ENCODE results near the gene MXRA8.

MXRA8 gene

GRCh38 chr1:1308756-1309250 is 49.6 kb downstream of the MXRA8 start:
- Histone ChIP-seq H3K27ac (ENCODE audit: low read depth, low read length) (peak overlapping the region; percentile 75), H3K27me3 (ENCODE audit: low read length) (no peaks in the 10 kb centered on the region), H3K36me3 (ENCODE audit: low read length) (no peaks in the 10 kb centered on the region), H4K20me1 (ENCODE audit: low read depth, low read length) (no peaks in the 10 kb centered on the region), H2AFZ (ENCODE audit: low read depth, low read length, severe bottlenecking) (peak overlapping the region; percentile 53), H3K9me3 (ENCODE audit: insufficient read depth, low read length) (no peaks in the 10 kb centered on the region), H3K9me2 (replicated peaks; ENCODE audit: insufficient read depth, low read length) (no peaks in the 10 kb centered on the region), H3F3A (ENCODE audit: insufficient read depth) (no peaks in the 10 kb centered on the region; the same call in 1 of the 2 replicates), H3K4me3 (ENCODE audit: insufficient read depth, low read length, poor library complexity, severe bottlenecking) (peak overlapping the region; percentile 84), H3K9ac (ENCODE audit: low read length) (peak overlapping the region; percentile 99), H3K4me2 (ENCODE audit: low read depth, low read length, poor library complexity, severe bottlenecking) (peak overlapping the region; percentile 68), H3K79me2 (ENCODE audit: insufficient read depth, low read length) (peaks cover 12% of the 10 kb centered on the region)
- TF ChIP-seq CTCF (IDR thresholded peaks at IDR 0.05; ENCODE audit: insufficient read depth, low read length, poor library complexity, severe bottlenecking) (no peak), EZH2phosphoT487 (conservative IDR thresholded peaks at IDR 0.05; ENCODE audit: low read length) (no peak)

GRCh38 chr1:1307923-1308755 is 50.2 kb downstream of the MXRA8 start, which contains the start of the genes ACAP3 and PUSL1:
Gene ACAP3 (minus strand): TSS chr1:1307930. CDS start chr1:1307815, 115 bp downstream.
Gene PUSL1 (plus strand): TSS chr1:1308597. CDS start chr1:1308644, 47 bp downstream.
- no peaks in the 10 kb centered on the region; the same call in 1 of the 2 replicates for H3F3A ChIP-seq (ENCODE audit: insufficient read depth)
- H3K9me2 ChIP-seq (replicated peaks; ENCODE audit: insufficient read depth, low read length): no peaks in the 10 kb centered on the region
- no peaks in the 10 kb centered on the region for H4K20me1 ChIP-seq (ENCODE audit: low read depth, low read length)
- no peaks in the 10 kb centered on the region for H3K27me3 ChIP-seq (ENCODE audit: low read length)
- no peaks in the 10 kb centered on the region for H3K9me3 ChIP-seq (ENCODE audit: insufficient read depth, low read length)
- peak within 1 kb of the TSS; percentile 89 for H3K27ac ChIP-seq (ENCODE audit: low read depth, low read length)
- peak within 1 kb of the TSS; percentile 94 for H2AFZ ChIP-seq (ENCODE audit: low read depth, low read length, severe bottlenecking)
- peak within 1 kb of the TSS; percentile 93 for H3K4me3 ChIP-seq (ENCODE audit: insufficient read depth, low read length, poor library complexity, severe bottlenecking)
- peaks cover 12% of the 10 kb centered on the region for H3K79me2 ChIP-seq (ENCODE audit: insufficient read depth, low read length)
- no peaks in the 10 kb centered on the region for H3K36me3 ChIP-seq (ENCODE audit: low read length)
- TF ChIP-seq CTCF (IDR thresholded peaks at IDR 0.05; ENCODE audit: insufficient read depth, low read length, poor library complexity, severe bottlenecking) (no peak), EZH2phosphoT487 (conservative IDR thresholded peaks at IDR 0.05; ENCODE audit: low read length) (no peak)
- H3K4me2 ChIP-seq (ENCODE audit: low read depth, low read length, poor library complexity, severe bottlenecking): peak within 1 kb of the TSS; percentile 81
- H3K9ac ChIP-seq (ENCODE audit: low read length): peak within 1 kb of the TSS; percentile 99

- no peaks in the 10 kb centered on the region for H3K9me2 ChIP-seq (replicated peaks; ENCODE audit: insufficient read depth, low read length)
- H3K9ac ChIP-seq (ENCODE audit: low read length): peak overlapping the region; percentile 99
- no peaks in the 10 kb centered on the region for H3K27me3 ChIP-seq (ENCODE audit: low read length)
- H3K27ac ChIP-seq (ENCODE audit: low read depth, low read length): peak overlapping the region; percentile 36; the same call in 1 of the 2 replicates
- H4K20me1 ChIP-seq (ENCODE audit: low read depth, low read length): no peaks in the 10 kb centered on the region; the same call in 1 of the 2 replicates
- H3K4me3 ChIP-seq (ENCODE audit: insufficient read depth, low read length, poor library complexity, severe bottlenecking): peak overlapping the region; percentile 93
- no peaks in the 10 kb centered on the region for H3K9me3 ChIP-seq (ENCODE audit: insufficient read depth, low read length)
- no peak overlapping the region for H2AFZ ChIP-seq (ENCODE audit: low read depth, low read length, severe bottlenecking)
- peak overlapping the region; percentile 81 for H3K4me2 ChIP-seq (ENCODE audit: low read depth, low read length, poor library complexity, severe bottlenecking)
- TF ChIP-seq EZH2phosphoT487 (conservative IDR thresholded peaks at IDR 0.05; ENCODE audit: low read length) (no peak), CTCF (IDR thresholded peaks at IDR 0.05; ENCODE audit: insufficient read depth, low read length, poor library complexity, severe bottlenecking) (no peak)
- H3K36me3 ChIP-seq (ENCODE audit: low read length): no peaks in the 10 kb centered on the region
- no peaks in the 10 kb centered on the region; the same call in 1 of the 2 replicates for H3F3A ChIP-seq (ENCODE audit: insufficient read depth)
- peaks cover 12% of the 10 kb centered on the region for H3K79me2 ChIP-seq (ENCODE audit: insufficient read depth, low read length)
These were observed 51.0 kb downstream of the MXRA8 start for GRCh38 chr1:1307261-1307922.
